K562 (cell line): ENCODE data around the gene RTP5. TPM values are rescaled to one million over a fixed set of nuclear protein-coding genes. Genes with fewer than 3 reads are reported as not detected.

ENCODE experiments used
- ATAC-seq: fragments of 200-7000 bp; cut with Tn5 transposase; 3 replicates; pipeline ENCODE4 v1.9.1; 2020; ENCODE audit warnings: moderate library complexity
- BruUV-seq: library from RNA; stranded (reverse); fragments of 400-500 nt; replicated peaks from 2 replicates; lab custom pipeline; 2021; lab: Mats Ljungman, UMichigan
- CTCF ChIA-PET: fragments of 300-600 bp; formaldehyde crosslinking; extraction: SDS; loops from one replicate; lab custom pipeline; 2021; ENCODE audit warnings: low intra/inter-chr PET ratio; lab: Yijun Ruan, JAX
- POLR2A ChIA-PET: fragments of 300-600, 350-650 bp; sonication (Branson Sonifier 250); formaldehyde crosslinking; extraction: SDS; loops from one replicate; lab custom pipeline; 2021; ENCODE audit warnings: antibody characterized with exemption, inconsistent platforms; lab: Yijun Ruan, JAX
- DNase-seq, 4 experiments: peaks; one replicate each; pipeline versions ENCODE4 v3.0.0 to v3.0.0-alpha.2; 2011 to 2018; ENCODE audit warnings: low spot score in 3 of 4, mixed read lengths in 3 of 4; ENCODE audit errors: extremely low read depth in 1 of 4
- FAIRE-seq: peaks from 2 replicates; lab custom pipeline; 2011; peaks lifted over from hg19 to GRCh38; lab: Jason Lieb, UNC
- H2AFZ ChIP-seq: 2 replicates; pipeline ENCODE4 v1.6.0; 2011; ENCODE audit warnings: low read depth, low read length, control low read depth, inconsistent platforms
- H3K27ac ChIP-seq: fragments of 200-600 bp; 3 replicates; pipeline ENCODE4 v1.8.0; 2011; ENCODE audit warnings: low read depth, mild to moderate bottlenecking, control low read depth, inconsistent platforms, low read length, moderate library complexity, mixed read lengths; ENCODE audit errors: extremely low read depth
- H3K27me3 ChIP-seq, 2 experiments: fragments of 300-600 bp in 1 of 2; 2 replicates in 1 of 2; 3 replicates in 1 of 2; pipeline versions ENCODE4 v1.6.0 to v1.8.0; 2011; ENCODE audit warnings: inconsistent platforms in 2 of 2, low read length in 2 of 2, mild to moderate bottlenecking in 1 of 2, mixed read lengths in 1 of 2, moderate library complexity in 1 of 2; ENCODE audit not compliant: control insufficient read depth in 2 of 2, insufficient read depth in 2 of 2
- H3K36me3 ChIP-seq: fragments of 300-600 bp; 3 replicates; pipeline ENCODE4 v1.8.0; 2011; ENCODE audit warnings: mild to moderate bottlenecking, low read length, inconsistent platforms; ENCODE audit not compliant: control insufficient read depth, insufficient read depth
- H3K4me1 ChIP-seq, 2 experiments: fragments of 200-600 bp in 1 of 2; replicated peaks in 1 of 2; 2 replicates in 1 of 2; 3 replicates in 1 of 2; pipeline versions ENCODE4 v1.5.1 to v1.8.0; 2011; ENCODE audit warnings: inconsistent platforms in 2 of 2, low read length in 2 of 2, mild to moderate bottlenecking in 1 of 2, mixed read lengths in 1 of 2, moderate library complexity in 1 of 2; ENCODE audit not compliant: control insufficient read depth in 2 of 2, insufficient read depth in 2 of 2
- H3K4me2 ChIP-seq: 2 replicates; pipeline ENCODE4 v1.6.1; 2011; ENCODE audit warnings: low read length, control low read depth, inconsistent platforms, mixed read lengths; ENCODE audit not compliant: insufficient read depth
- H3K4me3 ChIP-seq: fragments of 200-600 bp; sonication (generic), shearing (Covaris generic); 2 replicates; pipeline ENCODE4 v1.5.1; 2016; ENCODE audit warnings: control low read depth, inconsistent platforms
- H3K79me2 ChIP-seq: fragments of 200-600 bp; 3 replicates; pipeline ENCODE4 v1.8.0; 2011; ENCODE audit warnings: low read length, inconsistent platforms; ENCODE audit not compliant: control insufficient read depth, insufficient read depth
- H3K9ac ChIP-seq, 2 experiments: 2 replicates each; pipeline versions ENCODE4 v1.6.0 to v1.6.1; 2011; ENCODE audit warnings: low read depth in 2 of 2, low read length in 2 of 2, control low read depth in 1 of 2, inconsistent platforms in 1 of 2, mild to moderate bottlenecking in 1 of 2, mixed read lengths in 1 of 2; ENCODE audit not compliant: insufficient read depth in 1 of 2
- H3K9me1 ChIP-seq: one replicate; pipeline ENCODE4 v1.6.0; 2011; ENCODE audit warnings: inconsistent platforms, mild to moderate bottlenecking, low read length, moderate library complexity; ENCODE audit not compliant: control insufficient read depth, insufficient read depth
- H3K9me3 ChIP-seq: replicated peaks from 2 replicates; pipeline ENCODE4 v1.5.1; 2011; ENCODE audit warnings: low read depth, low read length, inconsistent platforms; ENCODE audit not compliant: control insufficient read depth, insufficient read depth
- H4K20me1 ChIP-seq: replicated peaks from 2 replicates; pipeline ENCODE4 v1.6.1; 2011; ENCODE audit warnings: low read length, inconsistent platforms, mixed read lengths; ENCODE audit not compliant: control insufficient read depth, insufficient read depth
- KAT8 ChIP-seq: fragments of 450-650 bp; IDR thresholded peaks from 2 replicates; pipeline ENCODE4 v1.6.1; 2016; ENCODE audit warnings: low read depth, mild to moderate bottlenecking
- KLF10 ChIP-seq: fragments of 250-450 bp; sonication (Bioruptor Pico); IDR thresholded peaks from 2 replicates; pipeline ENCODE4 v1.6.1; 2021; ENCODE audit warnings: matching md5 sums
- KLF16 ChIP-seq: IDR thresholded peaks from 2 replicates; pipeline ENCODE4 v1.6.1; 2016; ENCODE audit warnings: antibody characterized with exemption
- NFIX ChIP-seq: fragments of 250-450 bp; sonication (Bioruptor Pico); IDR thresholded peaks from 2 replicates; pipeline ENCODE4 v1.4.0; 2020; ENCODE audit warnings: low read depth, mild to moderate bottlenecking, moderate library complexity
- NRF1 ChIP-seq, 2 experiments: fragments of 450-650 bp; IDR thresholded peaks in 1 of 2; conservative IDR thresholded peaks in 1 of 2; 2 replicates each; pipeline ENCODE4 v1.6.1; 2014; ENCODE audit warnings: mild to moderate bottlenecking in 2 of 2
- SRSF9 ChIP-seq: fragments of 200-400 bp; formaldehyde crosslinking; IDR thresholded peaks from 2 replicates; pipeline ENCODE4 v1.6.1; 2017; ENCODE audit warnings: low read depth, low read length, borderline replicate concordance
- ZNF41 ChIP-seq: fragments of 250-450 bp; sonication (Bioruptor Pico); conservative IDR thresholded peaks from 2 replicates; pipeline ENCODE4 v1.4.0; 2020; ENCODE audit warnings: mild to moderate bottlenecking
- WGBS: fragments of 100-300 bp; shearing (Covaris generic); methylation state at CpG from one replicate; pipeline ENCODE4 v1.1.6; 2016; ENCODE audit warnings: low coverage, mixed read lengths; ENCODE audit not compliant: insufficient coverage; ENCODE audit errors: missing lambda C conversion rate; 5-methylcytosine and 5-hydroxymethylcytosine counted together
- in situ Hi-C: fragments of 300-500 bp; cut with MboI; formaldehyde crosslinking; loops from 4 replicates; pipeline ENCODE4 v1.15.0; 2018; ENCODE audit warnings: inconsistent platforms, mixed read lengths
- intact Hi-C: fragments of 100-400 bp; cut with micrococcal nuclease; formaldehyde crosslinking; loops from 2 replicates; pipeline ENCODE4 v1.14.2; 2022
- polyA plus RNA-seq, 8 experiments: library from polyadenylated mRNA; depleted of rRNA in 4 of 8; stranded (reverse) in 5 of 8; unstranded in 3 of 8; fragments of >200 nt; fragmentation: Nextera tagmentation in 2 of 8; fragmentation: Illumina TruSeq in 1 of 8; extraction: Ambion mirVana in 2 of 8; extraction: Trizol in 1 of 8; gene quantifications; 2 replicates each; pipeline versions ENCODE4 v1.2.1 to v1.2.3, GENCODE V29; 2011 to 2014; ENCODE audit warnings: inconsistent platforms in 1 of 8, missing spikeins in 1 of 8
- total RNA-seq, 7 experiments: library from RNA; depleted of rRNA in 6 of 7; stranded (reverse); fragments of >200 nt in 6 of 7; fragmentation: Illumina TruSeq in 2 of 7; extraction: Trizol in 2 of 7; gene quantifications; 2 replicates each; pipeline versions ENCODE4 v1.2.1 to v1.2.3, GENCODE V29; 2011 to 2021; ENCODE audit warnings: low replicate concordance in 1 of 7
- TF ChIP-seq, protein P1 (sequence below): IDR thresholded peaks from 2 replicates; pipeline ENCODE4 v1.6.1; 2016; ENCODE audit warnings: missing genetic modification characterization, missing compliant biosample characterization

The RTP5 gene
- total and polyA plus RNA-seq, 9 of the 15 experiments (the other 6 are each of a cell fraction or from before 2014, with no cell fraction given): not detected

- CTCF ChIA-PET: no interaction called here
- in situ Hi-C loops: no loop called here
- Histone ChIP-seq H3K4me1 (peaks cover 0 to 57% of the 10 kb centered on the region in 2 experiments; a peak in 2 of 5 replicates), H3K9ac (no peak overlapping the region; a peak in 1 of 4 replicates), H3K27ac (no peak overlapping the region), H2AFZ (no peak overlapping the region), H3K4me2 (no peak overlapping the region), H3K4me3 (no peak overlapping the region), H3K9me3 (no peaks in the 10 kb centered on the region), H3K9me1 (no peaks in the 10 kb centered on the region), H3K79me2 (no peaks in the 10 kb centered on the region), H3K36me3 (no peaks in the 10 kb centered on the region), H3K27me3 (peaks cover 4 to 47% of the 10 kb centered on the region in 2 experiments; a peak in 4 of 5 replicates)
- FAIRE-seq (no peak), ATAC-seq (no peak), DNase-seq (no peak)
- intact Hi-C loops: no loop called here
- 16% methylated on average over 18 of the region's 28 CpGs for WGBS
- BruUV-seq: no TSS peak
- POLR2A ChIA-PET: interaction anchor here (0.6 kb wide), 1 partner anchor 98 kb away, joined by 5 read pairs; no protein-coding TSS in a partner anchor
- TF ChIP-seq KLF16 (no peak), ZNF41 (CRISPR knock-in tag) (no peak), SRSF9 (no peak), KAT8 (no peak), KLF10 (CRISPR knock-in tag) (no peak), NRF1 (conservative IDR thresholded peaks at IDR 0.05 in 1 of 2, IDR thresholded peaks at IDR 0.05 in 1 of 2) (peak; percentile 25 to 42; a peak in 3 of 4 replicates), NFIX (CRISPR knock-in tag) (no peak)
- TF ChIP-seq, protein P1, sequence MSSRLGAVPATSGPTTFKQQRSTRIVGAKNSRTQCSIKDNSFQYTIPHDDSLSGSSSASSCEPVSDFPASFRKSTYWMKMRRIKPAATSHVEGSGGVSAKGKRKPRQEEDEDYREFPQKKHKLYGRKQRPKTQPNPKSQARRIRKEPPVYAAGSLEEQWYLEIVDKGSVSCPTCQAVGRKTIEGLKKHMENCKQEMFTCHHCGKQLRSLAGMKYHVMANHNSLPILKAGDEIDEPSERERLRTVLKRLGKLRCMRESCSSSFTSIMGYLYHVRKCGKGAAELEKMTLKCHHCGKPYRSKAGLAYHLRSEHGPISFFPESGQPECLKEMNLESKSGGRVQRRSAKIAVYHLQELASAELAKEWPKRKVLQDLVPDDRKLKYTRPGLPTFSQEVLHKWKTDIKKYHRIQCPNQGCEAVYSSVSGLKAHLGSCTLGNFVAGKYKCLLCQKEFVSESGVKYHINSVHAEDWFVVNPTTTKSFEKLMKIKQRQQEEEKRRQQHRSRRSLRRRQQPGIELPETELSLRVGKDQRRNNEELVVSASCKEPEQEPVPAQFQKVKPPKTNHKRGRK: no peak
- TF ChIP-seq, all 486 proteins: peak for 1
- no peaks in the 10 kb centered on the region; the same call in 1 of the 2 replicates for H4K20me1 ChIP-seq
Measured at GRCh38 chr2:241870611-241871537, 1.3 kb downstream of the RTP5 start.
